ACHN (cell line): Measurements from ENCODE around the gene ZNF584.
"Not testable (repeated sequence)": the region's sequence is repeated elsewhere in the genome, so short reads cannot be mapped to it uniquely, and the experiment has no call there.

Source experiments
- DNase-seq: peaks from one replicate; pipeline ENCODE4 v3.0.0-alpha.2; 2015
- in situ Hi-C: cut with HindIII; loops from 2 replicates; pipeline ENCODE4 v1.10.0; 2017; ENCODE audit warnings: low sequenced_read_pairs, low pct_ligation_motif_present, low pct_unique_long_range_greater_than_20kb

The ZNF584 gene

DNA sequence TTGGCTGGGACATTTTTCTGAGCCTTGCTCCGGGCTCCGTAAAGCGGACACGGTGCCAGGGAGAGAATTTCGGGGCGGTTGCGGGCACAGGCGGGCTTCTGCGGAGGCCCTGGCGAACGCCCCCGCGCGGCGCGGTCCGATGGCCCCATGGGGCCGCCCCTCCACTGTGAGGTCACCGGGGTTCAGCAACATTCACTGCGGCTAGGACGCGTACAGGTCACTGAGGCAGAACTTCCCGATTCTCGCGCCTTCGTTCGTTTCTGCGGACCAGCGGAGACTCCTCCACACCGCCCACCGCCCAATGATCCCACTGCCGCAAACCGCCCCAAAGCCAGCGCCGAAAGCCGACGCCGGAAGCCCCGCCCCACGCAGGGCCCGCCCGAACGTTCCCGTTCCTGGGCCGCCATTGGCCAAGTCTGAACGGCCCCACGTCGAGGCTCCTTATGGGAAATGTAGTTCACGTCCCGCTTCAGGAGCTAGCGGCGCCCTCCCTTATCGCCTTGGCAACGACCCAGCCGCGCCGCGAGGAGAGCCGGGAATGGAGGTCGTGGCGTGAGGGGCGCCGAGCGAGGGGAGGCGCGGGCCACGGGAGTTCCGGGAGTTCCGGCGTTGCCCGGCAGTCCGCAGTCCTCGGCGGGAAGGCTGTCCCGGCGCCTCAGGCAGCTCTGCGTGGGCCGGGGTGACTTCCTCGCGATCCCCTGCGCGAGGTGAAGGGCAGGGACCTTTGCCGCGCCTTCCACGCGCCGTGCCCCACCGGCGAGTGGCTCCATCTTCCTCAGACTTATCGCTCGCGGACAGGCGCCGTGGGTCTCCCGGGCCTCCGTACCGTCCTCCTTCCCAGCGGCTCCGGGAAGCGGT is at the start of gene ZNF584:
Gene ZNF584 (plus strand): TSS at position 498 of the 858 bp plus-strand sequence. CDS start 499 bp downstream, outside the sequence.
- peak; percentile 92 for DNase-seq
- in situ Hi-C loops: no loop called here

DNA sequence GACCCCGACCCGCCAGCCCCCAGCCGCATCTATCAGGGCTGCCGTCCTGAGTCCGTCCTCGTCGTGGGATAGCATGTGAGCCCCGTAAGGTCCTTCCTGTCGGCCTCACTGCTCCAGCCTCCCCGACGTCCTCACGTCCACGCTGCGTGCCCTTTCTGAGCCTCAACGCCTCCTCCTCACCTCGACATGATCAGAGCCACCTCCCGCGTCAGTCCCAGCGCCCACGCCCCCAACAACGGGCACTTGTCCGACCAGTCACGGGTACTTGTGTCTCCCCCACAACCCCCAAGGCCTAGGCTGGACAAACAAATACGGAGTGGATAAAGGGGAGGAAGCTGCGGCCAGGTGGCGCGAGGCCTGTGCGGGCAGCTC is 46.6 kb upstream of the ZNF584 start:
- in situ Hi-C loops: no loop called here
- peak; percentile 38 for DNase-seq

- peak; percentile 94 for DNase-seq
- in situ Hi-C loops: no loop called here
Observed at GRCh38 chr19:58362272-58362994, 46.0 kb upstream of the ZNF584 start, which contains the start of gene ZNF497. TSS of gene ZNF497 (minus strand) at chr19:58362751. CDS start at chr19:58357635, 5,116 bp downstream.

- in situ Hi-C loops: no loop called here
- no peak for DNase-seq
Observed at GRCh38 chr19:58364146-58364545, 44.3 kb upstream of the ZNF584 start.

DNA sequence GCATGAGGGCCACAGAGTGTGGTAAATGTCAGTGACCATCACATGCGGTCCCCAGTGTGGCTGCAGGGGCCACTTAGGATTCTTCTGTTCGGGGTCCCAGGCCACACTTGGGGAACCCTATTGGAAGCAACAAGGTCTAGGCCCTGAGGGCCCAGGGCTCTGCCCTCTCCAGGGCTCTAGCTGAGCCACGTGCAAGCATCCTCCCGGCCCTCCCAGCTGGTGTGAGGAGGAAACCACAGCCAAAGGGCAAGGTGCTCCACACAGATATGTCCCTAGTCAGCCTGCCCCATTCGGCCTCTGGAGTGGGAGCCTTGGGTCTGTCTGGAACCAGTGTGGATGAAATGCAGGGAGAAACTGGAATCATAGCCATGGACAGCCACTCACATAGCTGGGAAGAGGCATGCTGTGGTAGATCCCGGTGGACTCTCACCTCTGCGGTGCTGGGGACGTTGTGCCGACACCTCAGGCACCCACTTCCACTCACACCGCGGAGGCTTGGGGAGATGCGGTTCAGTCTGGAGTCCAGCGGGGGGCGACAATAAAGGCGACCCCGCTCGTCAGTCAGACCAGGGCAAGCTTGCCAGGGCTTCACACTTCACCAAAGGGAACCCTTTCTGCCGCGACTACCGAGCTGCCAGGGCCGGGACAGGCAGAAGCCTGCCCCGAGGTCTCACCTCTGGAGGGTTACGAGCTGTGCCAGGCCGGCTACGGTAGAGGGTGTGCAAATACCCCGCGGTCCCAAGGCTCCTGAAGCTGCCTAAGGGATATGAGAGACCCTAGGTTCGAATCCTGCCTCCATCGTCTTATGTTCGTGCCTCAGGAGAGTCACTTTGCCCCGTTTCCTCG is 41.6 kb upstream of the ZNF584 start:
- in situ Hi-C loops: no loop called here
- DNase-seq: no peak

DNA sequence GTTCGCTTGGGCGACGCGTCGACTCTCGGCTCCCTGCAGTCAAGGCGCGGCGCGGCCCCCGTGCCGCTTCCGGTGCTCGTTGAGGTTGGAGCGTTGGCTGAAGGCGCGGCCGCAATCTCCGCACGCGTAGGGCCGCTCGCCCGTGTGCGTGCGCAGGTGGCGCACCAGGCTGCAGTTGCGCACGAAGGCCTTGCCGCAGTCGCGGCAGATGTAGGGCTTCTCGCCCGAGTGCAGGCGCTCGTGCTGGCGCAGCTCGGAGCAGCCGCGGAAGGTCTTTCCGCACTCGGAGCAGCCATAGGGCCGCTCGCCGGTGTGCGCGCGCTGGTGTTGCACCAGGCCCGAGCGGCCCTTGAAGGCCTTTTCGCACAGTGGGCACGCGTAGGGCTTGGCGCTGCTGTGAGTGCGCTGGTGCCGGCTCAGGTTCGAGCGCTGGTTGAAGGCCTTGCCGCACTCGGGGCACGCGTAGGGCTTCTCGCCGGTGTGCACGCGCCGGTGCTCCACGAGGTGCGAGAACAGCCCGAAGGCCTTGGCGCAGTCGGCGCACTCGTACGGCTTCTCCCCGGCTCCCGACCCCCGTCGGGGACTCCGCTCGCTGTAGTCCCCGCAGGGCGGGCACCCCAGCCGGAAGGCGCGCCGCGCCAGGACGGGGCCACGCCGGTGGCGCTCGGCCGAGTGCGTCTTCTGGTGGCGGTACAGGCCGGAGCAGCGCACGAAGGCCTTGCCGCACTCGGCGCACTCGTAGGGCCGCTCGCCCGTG is 40.6 kb upstream of the ZNF584 start:
- no peak for DNase-seq
- in situ Hi-C loops: no loop called here

GRCh38 chr19:58368561-58369360 is 39.7 kb upstream of the ZNF584 start:
- in situ Hi-C loops: no loop called here
- DNase-seq: no peak

- no peak for DNase-seq
- in situ Hi-C loops: no loop called here
Observed at GRCh38 chr19:58372311-58373133, 35.9 kb upstream of the ZNF584 start.

DNA sequence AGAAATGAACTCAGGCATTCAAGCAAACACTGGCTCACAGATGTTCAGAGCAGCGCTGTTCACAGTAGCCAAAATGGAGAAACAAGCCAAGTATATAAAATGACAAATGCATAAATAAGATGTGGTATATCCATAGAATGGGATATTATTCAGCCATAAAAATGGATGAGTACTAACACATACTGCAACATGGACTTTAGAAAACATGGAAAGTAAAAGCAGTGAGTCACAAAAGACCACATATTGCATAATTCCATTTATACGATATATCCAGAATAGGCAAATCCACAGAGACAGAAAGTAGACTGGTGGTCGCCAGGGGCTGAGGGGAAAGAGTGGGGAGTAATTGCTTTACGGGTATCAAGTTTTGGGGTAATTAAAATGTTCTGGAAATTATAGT is 34.2 kb upstream of the ZNF584 start:
- in situ Hi-C loops: no loop called here
- DNase-seq: no peak

DNA sequence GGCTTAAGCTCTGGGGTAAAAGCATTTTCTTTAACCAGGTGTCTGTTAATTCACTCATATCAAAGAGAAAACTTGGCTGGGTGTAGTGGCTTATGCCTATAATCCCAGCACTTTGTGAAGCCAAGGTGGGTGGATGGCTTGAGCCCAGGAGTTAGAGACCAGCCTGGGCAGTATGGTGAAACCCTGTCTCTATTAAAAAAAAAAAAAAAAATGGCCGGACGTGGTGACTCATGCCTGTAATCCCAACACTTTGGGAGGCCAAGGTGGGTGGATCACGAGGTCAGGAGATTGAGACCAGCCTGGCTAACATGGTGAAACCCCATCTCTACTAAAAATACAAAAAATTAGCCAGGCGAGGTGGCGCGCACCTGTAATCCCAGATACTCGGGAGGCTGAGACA is 31.7 kb upstream of the ZNF584 start:
- DNase-seq, in situ Hi-C loops: not testable (repeated sequence)

GRCh38 chr19:58379246-58379645 is 29.2 kb upstream of the ZNF584 start:
- no peak for DNase-seq
- in situ Hi-C loops: no loop called here

DNA sequence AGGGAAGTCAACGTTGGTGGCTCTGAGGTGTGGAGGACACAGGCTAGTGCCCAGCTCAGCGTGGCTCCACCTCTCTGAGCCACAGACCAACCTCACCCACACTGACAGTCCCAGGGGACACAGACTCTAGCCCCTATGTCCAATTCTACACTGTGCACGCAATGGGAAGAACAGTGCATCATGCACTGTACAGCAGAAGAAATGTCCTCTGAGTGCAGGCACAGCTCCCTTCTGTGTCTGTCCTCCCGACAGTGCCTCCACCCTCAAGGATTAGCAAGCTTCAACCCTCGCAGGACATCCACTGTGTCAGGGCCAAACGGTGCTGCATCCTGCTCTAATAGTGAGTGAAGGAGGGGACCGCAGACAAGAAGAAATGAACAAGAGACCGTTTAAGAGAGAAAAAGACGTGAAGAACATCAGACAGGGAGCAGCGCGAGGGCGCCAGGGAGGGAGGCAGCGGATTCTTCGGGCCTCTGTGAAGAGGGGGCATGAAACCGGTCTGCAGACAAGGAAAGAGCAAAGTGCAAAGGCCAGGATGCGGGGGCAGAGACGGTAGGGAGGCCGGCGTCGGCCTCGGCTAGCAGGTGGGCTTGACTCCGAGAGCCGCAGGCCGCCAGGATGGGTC is 28.3 kb upstream of the ZNF584 start:
- in situ Hi-C loops: no loop called here
- no peak for DNase-seq

GRCh38 chr19:58380662-58381459 is 27.6 kb upstream of the ZNF584 start, which contains the start of gene ZNF837:
TSS of gene ZNF837 (minus strand) at chr19:58381030. CDS start at chr19:58369332, 11,698 bp downstream.
- in situ Hi-C loops: no loop called here
- peak; percentile 99 for DNase-seq

GRCh38 chr19:58381460-58382212 is 26.8 kb upstream of the ZNF584 start:
- in situ Hi-C loops: no loop called here
- no peak for DNase-seq
